Smooth muscle cell (in vitro differentiated cells): ENCODE measurements around the gene CRADD. TPM values are rescaled to one million over a fixed set of nuclear protein-coding genes. Genes with fewer than 3 reads are reported as not detected.

Experiments
- DNase-seq: peaks from one replicate; lab custom pipeline; 2025; ENCODE audit not compliant: unreplicated experiment; lab: John Stamatoyannopoulos, UW
- H2AFZ ChIP-seq: fragments of 200-600 bp; sonication (generic); 2 replicates; pipeline ENCODE4 v1.6.0; 2016; ENCODE audit warnings: antibody characterized with exemption, low read depth, mild to moderate bottlenecking
- H3F3A ChIP-seq: fragments of 200-600 bp; sonication (generic); 2 replicates; pipeline ENCODE4 v1.6.0; 2017; ENCODE audit warnings: antibody characterized with exemption, low read depth
- H3K27ac ChIP-seq: fragments of 200-600 bp; sonication (generic); 2 replicates; pipeline ENCODE4 v1.5.1; 2016; ENCODE audit warnings: low read depth, mild to moderate bottlenecking
- H3K27me3 ChIP-seq: fragments of 200-600 bp; sonication (generic); 2 replicates; pipeline ENCODE4 v1.6.1; 2016; ENCODE audit warnings: low read depth, mild to moderate bottlenecking
- H3K36me3 ChIP-seq: fragments of 200-600 bp; sonication (generic); 2 replicates; pipeline ENCODE4 v1.5.1; 2016; ENCODE audit warnings: low read depth
- H3K4me1 ChIP-seq: fragments of 200-600 bp; sonication (generic); 2 replicates; pipeline ENCODE4 v1.5.1; 2016; ENCODE audit warnings: low read depth
- H3K4me2 ChIP-seq: fragments of 200-600 bp; sonication (generic); 2 replicates; pipeline ENCODE4 v1.6.0; 2016; ENCODE audit warnings: mild to moderate bottlenecking
- H3K4me3 ChIP-seq: fragments of 200-600 bp; sonication (generic); 2 replicates; pipeline ENCODE4 v1.5.1; 2016; ENCODE audit warnings: mild to moderate bottlenecking
- H3K79me2 ChIP-seq: fragments of 200-600 bp; sonication (generic); 2 replicates; pipeline ENCODE4 v1.6.0; 2016; ENCODE audit warnings: low read depth, mild to moderate bottlenecking
- H3K9ac ChIP-seq: fragments of 200-600 bp; sonication (generic); 2 replicates; pipeline ENCODE4 v1.6.0; 2016; ENCODE audit warnings: low read depth
- H3K9me3 ChIP-seq: fragments of 200-600 bp; sonication (generic); replicated peaks from 2 replicates; pipeline ENCODE4 v1.5.1; 2016; ENCODE audit warnings: low read depth
- H4K20me1 ChIP-seq: fragments of 200-600 bp; sonication (generic); 2 replicates; pipeline ENCODE4 v1.6.0; 2016; ENCODE audit warnings: low read depth
- WGBS: methylation state at CpG from one replicate; pipeline ENCODE4 v1.1.7; 2016; ENCODE audit warnings: low lambda C conversion rate; 5-methylcytosine and 5-hydroxymethylcytosine counted together
- polyA plus RNA-seq: library from polyadenylated mRNA; unstranded; fragments of >200 nt; fragmentation: Nextera tagmentation; extraction: Ambion mirVana; gene quantifications from 2 replicates; pipeline ENCODE4 v1.2.1, GENCODE V29; 2016
- total RNA-seq: library from RNA; depleted of rRNA; stranded (reverse); fragments of >200 nt; gene quantifications from 2 replicates; pipeline ENCODE4 v1.2.3, GENCODE V29; 2014
- TF ChIP-seq, protein P1 (sequence below): fragments of 200-600 bp; sonication (generic); IDR thresholded peaks from 2 replicates; pipeline ENCODE4 v1.5.1; 2017; ENCODE audit warnings: borderline replicate concordance, mild to moderate bottlenecking, antibody characterized with exemption; ENCODE audit not compliant: insufficient read depth, poor library complexity, severe bottlenecking

CRADD gene
- total and polyA plus RNA-seq, 2 experiments from 2014 or later, result 10.7 to 28.6 TPM

DNA sequence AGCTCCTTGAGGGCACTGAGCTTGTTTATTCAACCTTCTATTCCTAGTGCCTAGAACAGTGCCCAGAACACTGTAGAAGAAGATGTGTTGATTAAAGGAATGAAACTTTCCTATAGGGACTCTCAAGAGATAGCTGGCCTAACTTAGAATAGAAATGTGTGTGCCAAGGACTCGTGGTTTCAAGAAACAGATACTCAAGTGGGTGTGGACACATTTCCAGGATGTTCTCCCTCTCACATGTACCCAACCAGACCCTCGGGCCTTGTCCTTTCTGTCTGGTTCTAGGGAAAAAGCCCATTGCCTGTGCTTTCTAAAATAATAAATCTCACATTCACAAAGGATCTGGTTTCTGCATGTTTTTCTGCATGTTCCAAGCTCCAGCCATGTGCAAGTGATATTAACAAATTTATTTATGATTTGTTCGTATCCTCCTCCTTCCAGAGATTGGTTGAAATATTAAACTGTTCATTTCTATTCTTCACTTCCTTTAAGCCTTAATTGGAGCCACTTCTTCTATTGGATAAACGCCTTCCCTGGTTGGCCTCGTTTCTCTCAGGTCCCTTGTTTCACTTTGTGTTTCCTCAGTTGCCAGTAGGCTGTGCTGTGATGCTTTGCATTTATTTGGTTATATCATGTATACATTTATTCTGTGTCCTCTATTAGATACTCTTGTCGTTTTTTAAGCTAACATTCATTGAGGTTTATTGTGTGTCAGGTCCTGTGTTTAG, 89.8 kb downstream of the CRADD start:
- Histone ChIP-seq H3K79me2 (no peaks in the 10 kb centered on the region), H4K20me1 (no peaks in the 10 kb centered on the region), H2AFZ (no peak overlapping the region), H3K9ac (no peak overlapping the region), H3F3A (no peaks in the 10 kb centered on the region), H3K4me3 (no peak overlapping the region), H3K27ac (no peak overlapping the region), H3K36me3 (no peaks in the 10 kb centered on the region), H3K4me1 (no peaks in the 10 kb centered on the region), H3K27me3 (no peaks in the 10 kb centered on the region), H3K9me3 (no peaks in the 10 kb centered on the region), H3K4me2 (no peak overlapping the region)
- TF ChIP-seq, protein P1, sequence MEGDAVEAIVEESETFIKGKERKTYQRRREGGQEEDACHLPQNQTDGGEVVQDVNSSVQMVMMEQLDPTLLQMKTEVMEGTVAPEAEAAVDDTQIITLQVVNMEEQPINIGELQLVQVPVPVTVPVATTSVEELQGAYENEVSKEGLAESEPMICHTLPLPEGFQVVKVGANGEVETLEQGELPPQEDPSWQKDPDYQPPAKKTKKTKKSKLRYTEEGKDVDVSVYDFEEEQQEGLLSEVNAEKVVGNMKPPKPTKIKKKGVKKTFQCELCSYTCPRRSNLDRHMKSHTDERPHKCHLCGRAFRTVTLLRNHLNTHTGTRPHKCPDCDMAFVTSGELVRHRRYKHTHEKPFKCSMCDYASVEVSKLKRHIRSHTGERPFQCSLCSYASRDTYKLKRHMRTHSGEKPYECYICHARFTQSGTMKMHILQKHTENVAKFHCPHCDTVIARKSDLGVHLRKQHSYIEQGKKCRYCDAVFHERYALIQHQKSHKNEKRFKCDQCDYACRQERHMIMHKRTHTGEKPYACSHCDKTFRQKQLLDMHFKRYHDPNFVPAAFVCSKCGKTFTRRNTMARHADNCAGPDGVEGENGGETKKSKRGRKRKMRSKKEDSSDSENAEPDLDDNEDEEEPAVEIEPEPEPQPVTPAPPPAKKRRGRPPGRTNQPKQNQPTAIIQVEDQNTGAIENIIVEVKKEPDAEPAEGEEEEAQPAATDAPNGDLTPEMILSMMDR, result peak; percentile 50
- no peak for DNase-seq
- WGBS, result 57% methylated on average over 6 of the region's 6 CpGs

DNA sequence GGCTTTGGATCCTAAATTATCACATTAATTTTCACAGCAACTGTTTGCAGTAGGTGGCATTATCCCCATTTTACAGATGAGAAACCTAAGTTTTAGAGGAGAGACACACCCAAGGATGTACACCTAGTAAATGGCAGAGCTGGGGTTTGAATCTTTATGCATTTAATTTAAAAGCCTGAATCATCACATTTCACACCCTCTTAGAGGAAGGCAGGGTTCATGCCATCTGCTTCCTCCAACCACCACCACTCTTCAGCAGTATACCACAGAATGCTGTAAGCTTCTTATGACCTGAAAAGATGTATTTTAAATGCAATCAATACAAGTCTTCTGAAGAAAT, 90.3 kb downstream of the CRADD start:
- Histone ChIP-seq H3K4me3 (no peak overlapping the region), H3K9ac (no peak overlapping the region), H3K79me2 (no peaks in the 10 kb centered on the region), H3K27me3 (no peaks in the 10 kb centered on the region), H3K27ac (no peak overlapping the region), H4K20me1 (no peaks in the 10 kb centered on the region), H3K9me3 (no peaks in the 10 kb centered on the region), H3K4me1 (no peaks in the 10 kb centered on the region), H3K4me2 (no peak overlapping the region), H3K36me3 (no peaks in the 10 kb centered on the region), H3F3A (no peaks in the 10 kb centered on the region), H2AFZ (no peak overlapping the region)
- TF ChIP-seq, protein P1, result no peak
- no peak for DNase-seq

DNA sequence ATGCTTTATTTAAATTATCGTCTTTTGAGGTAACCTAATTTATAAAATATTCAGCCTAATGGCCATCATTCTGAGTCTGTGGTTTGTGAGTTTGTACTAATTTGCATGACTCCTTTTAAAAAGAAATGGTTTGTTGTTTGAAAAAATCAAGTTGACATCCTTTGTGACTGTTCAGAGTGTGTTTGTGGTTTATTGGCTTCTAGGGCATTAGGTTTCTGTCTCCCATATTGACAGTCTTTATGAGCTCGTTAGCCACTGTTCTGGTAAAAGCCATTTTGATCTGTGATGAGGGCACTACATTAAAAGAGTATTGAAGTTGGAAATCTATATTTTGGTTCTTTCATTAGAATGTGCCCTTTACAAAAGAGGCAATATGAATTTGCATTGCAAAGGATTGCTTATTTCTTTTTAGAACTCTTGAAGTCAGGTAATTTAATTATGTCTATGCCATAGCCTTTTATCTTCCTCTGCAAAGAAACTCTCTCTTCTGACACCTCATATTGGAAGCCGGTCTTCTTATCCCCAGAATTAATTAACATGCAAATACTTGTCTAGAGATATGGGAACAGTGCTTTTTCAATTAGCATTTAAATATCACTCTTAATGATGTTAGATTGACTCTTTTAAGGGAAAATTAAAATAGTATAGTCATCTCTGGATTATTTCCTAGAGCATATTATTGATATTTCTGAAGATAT, 95.0 kb downstream of the CRADD start:
- Histone ChIP-seq H4K20me1 (no peaks in the 10 kb centered on the region), H3K4me3 (no peak overlapping the region), H3K4me1 (peaks cover 10% of the 10 kb centered on the region), H3K36me3 (no peaks in the 10 kb centered on the region), H3K27ac (no peak overlapping the region), H3K79me2 (no peaks in the 10 kb centered on the region), H3F3A (no peaks in the 10 kb centered on the region), H3K9me3 (no peaks in the 10 kb centered on the region), H2AFZ (no peak overlapping the region), H3K4me2 (no peak overlapping the region), H3K27me3 (no peaks in the 10 kb centered on the region), H3K9ac (no peak overlapping the region)
- DNase-seq, result no peak
- TF ChIP-seq, protein P1, result no peak
- WGBS, result 65% methylated on average over 3 of the region's 3 CpGs
